ENCODE measurements around the gene LPO. TPM values are rescaled to one million over a fixed set of nuclear protein-coding genes. Genes with fewer than 3 reads are reported as not detected.

LPO gene
- total and polyA plus RNA-seq, 9 of the 15 experiments (the other 6 are each of a cell fraction or from before 2014, with no cell fraction given), result 0.07 to 0.11 TPM; not detected in 7

GRCh38 chr17:58234512-58234911 is 3.9 kb upstream of the LPO start:
- H3K4me3 ChIP-seq, result no peak overlapping the region
- FAIRE-seq, result no peak
- in situ Hi-C loops (cut with MboI) (no loop called here), intact Hi-C loops (cut with micrococcal nuclease) (no loop called here)
- H3K9me1 ChIP-seq (ENCODE audit: control insufficient read depth, insufficient read depth, low read length), result no peaks in the 10 kb centered on the region
- H3K36me3 ChIP-seq (ENCODE audit: control insufficient read depth, insufficient read depth, low read length), result no peaks in the 10 kb centered on the region
- BruUV-seq (replicated peaks), result no TSS peak
- CTCF ChIA-PET (ENCODE audit: low intra/inter-chr PET ratio), result no interaction called here
- H3K79me2 ChIP-seq (ENCODE audit: control insufficient read depth, insufficient read depth, low read length), result no peaks in the 10 kb centered on the region
- TF ChIP-seq HNRNPLL (IDR thresholded peaks at IDR 0.05; ENCODE audit: low read depth, low read length, poor library complexity, severe bottlenecking) (no peak), ZNF395 (CRISPR knock-in tag; IDR thresholded peaks at IDR 0.05) (no peak), EHMT2 (IDR thresholded peaks at IDR 0.05) (no peak), SAFB2 (IDR thresholded peaks at IDR 0.05; ENCODE audit: borderline replicate concordance, low read depth, low read length, severe bottlenecking) (no peak), ZNF239 (CRISPR knock-in tag; IDR thresholded peaks at IDR 0.05) (no peak), NCOR1 (IDR thresholded peaks at IDR 0.05) (no peak), BMI1 (IDR thresholded peaks at IDR 0.05; ENCODE audit: low read length) (no peak), KDM1A (IDR thresholded peaks at IDR 0.05) (no peak), TEAD1 (CRISPR knock-in tag; IDR thresholded peaks at IDR 0.05) (no peak), SNAPC5 (CRISPR knock-in tag; IDR thresholded peaks at IDR 0.05) (no peak), ZFPM2 (CRISPR knock-in tag; IDR thresholded peaks at IDR 0.05) (no peak), ZNF518B (CRISPR knock-in tag; IDR thresholded peaks at IDR 0.05) (no peak), BCL6 (CRISPR knock-in tag; IDR thresholded peaks at IDR 0.05) (no peak), TCFL5 (CRISPR knock-in tag; conservative IDR thresholded peaks at IDR 0.05) (no peak), POLR2H (tag; IDR thresholded peaks at IDR 0.05; ENCODE audit: low read depth) (no peak), STAG1 (CRISPR knock-in tag; IDR thresholded peaks at IDR 0.05; ENCODE audit: borderline replicate concordance) (no peak), HMG20B (CRISPR knock-in tag; IDR thresholded peaks at IDR 0.05) (no peak)
- ATAC-seq, result no peak
- H3K27ac ChIP-seq (ENCODE audit: extremely low read depth, low read depth, low read length), result no peak overlapping the region
- peaks cover 0 to 14% of the 10 kb centered on the region in 2 experiments; a peak in 3 of 5 replicates for H3K4me1 ChIP-seq (replicated peaks in 1 of 2; ENCODE audit: control insufficient read depth in 2 of 2, insufficient read depth in 2 of 2, low read length in 2 of 2)
- no peak overlapping the region for H3K9ac ChIP-seq (ENCODE audit: insufficient read depth in 1 of 2, low read depth in 2 of 2, low read length in 2 of 2)
- no peaks in the 10 kb centered on the region for H3K9me3 ChIP-seq (replicated peaks; ENCODE audit: control insufficient read depth, insufficient read depth, low read depth, low read length)
- H2AFZ ChIP-seq (ENCODE audit: low read depth, low read length), result no peak overlapping the region
- no peaks in the 10 kb centered on the region for H4K20me1 ChIP-seq (replicated peaks; ENCODE audit: control insufficient read depth, insufficient read depth, low read length)
- POLR2A ChIA-PET, result interaction anchor here (1.0 kb wide), 1 partner anchor 11 kb away, joined by 3 read pairs; no protein-coding TSS in a partner anchor
- no peak overlapping the region for H3K4me2 ChIP-seq (ENCODE audit: insufficient read depth, low read length)
- 7% methylated on average over 3 of the region's 3 CpGs for WGBS (ENCODE audit: insufficient coverage, low coverage, missing lambda C conversion rate)
- DNase-seq (ENCODE audit: extremely low read depth in 1 of 4, low spot score in 3 of 4), result no peak
- H3K27me3 ChIP-seq (ENCODE audit: control insufficient read depth in 2 of 2, insufficient read depth in 2 of 2, low read length in 2 of 2), result peaks cover 0 to 10% of the 10 kb centered on the region in 2 experiments; a peak in 3 of 5 replicates

Data from K562 (cell line).